GM19351 (cell line): ENCODE data around the gene CCT3.
A peak's percentile ranks its signal among the peaks of the same experiment; 100 is the strongest.
"Not testable (repeated sequence)": the region's sequence is repeated elsewhere in the genome, so short reads cannot be mapped to it uniquely, and the experiment has no call there.

ENCODE experiments used
- ATAC-seq: cut with Tn5 transposase; IDR thresholded peaks from one replicate; pipeline ENCODE4 v1.9.1; 2021; ENCODE audit warnings: mild to moderate bottlenecking, moderate library complexity; ENCODE audit not compliant: unreplicated experiment

CCT3 gene

GRCh38 chr1:156368889-156369684, 31.0 kb upstream of the CCT3 start, which contains the start of gene RHBG:
Gene RHBG (plus strand): TSS chr1:156369211. CDS start chr1:156369250, 39 bp downstream.
- no peak for ATAC-seq

- no peak for ATAC-seq
These were observed 30.1 kb upstream of the CCT3 start for GRCh38 chr1:156368157-156368658.

- ATAC-seq = no peak
These were observed 29.5 kb upstream of the CCT3 start for GRCh38 chr1:156367383-156368156.

- no peak for ATAC-seq
These were observed 28.5 kb upstream of the CCT3 start for GRCh38 chr1:156366378-156367166.

GRCh38 chr1:156365754-156366153, 27.7 kb upstream of the CCT3 start:
- no peak for ATAC-seq

- no peak for ATAC-seq
These were observed 22.4 kb upstream of the CCT3 start for GRCh38 chr1:156360534-156360933.

- no peak for ATAC-seq
These were observed 21.9 kb upstream of the CCT3 start for GRCh38 chr1:156359973-156360372.

GRCh38 chr1:156359249-156359648, 21.2 kb upstream of the CCT3 start:
- no peak for ATAC-seq

- ATAC-seq = no peak
These were observed 20.5 kb upstream of the CCT3 start for GRCh38 chr1:156358641-156359040.

- ATAC-seq = no peak
These were observed 19.9 kb upstream of the CCT3 start for GRCh38 chr1:156357977-156358376.

GRCh38 chr1:156356875-156357534, 18.9 kb upstream of the CCT3 start:
- peak; percentile 49 for ATAC-seq

GRCh38 chr1:156356262-156356874, 18.3 kb upstream of the CCT3 start:
- no peak for ATAC-seq

- ATAC-seq = not testable (repeated sequence)
These were observed 14.4 kb upstream of the CCT3 start for GRCh38 chr1:156352481-156352880.

- ATAC-seq = no peak
These were observed 9.2 kb upstream of the CCT3 start for GRCh38 chr1:156347331-156347730.

GRCh38 chr1:156346636-156347035, 8.5 kb upstream of the CCT3 start:
- no peak for ATAC-seq

- ATAC-seq = not testable (repeated sequence)
These were observed 7.9 kb upstream of the CCT3 start for GRCh38 chr1:156346035-156346434.

GRCh38 chr1:156344409-156344808, 6.3 kb upstream of the CCT3 start:
- ATAC-seq = no peak

- ATAC-seq = no peak
These were observed 4.3 kb upstream of the CCT3 start for GRCh38 chr1:156342166-156342955.

- ATAC-seq = no peak
These were observed 258 bp downstream of the CCT3 start for GRCh38 chr1:156337888-156338179.
